Esophagus muscularis mucosa (tissue), 4 donors: ENCODE results near the gene BTBD8. TPM values are rescaled to one million over a fixed set of nuclear protein-coding genes. Genes with fewer than 3 reads are reported as not detected.
"Not testable (repeated sequence)": the region's sequence is repeated elsewhere in the genome, so short reads cannot be mapped to it uniquely, and the experiment has no call there.

Source experiments
- DNase-seq: peaks from one replicate; pipeline ENCODE4 v3.0.0-alpha.2; 2017; ENCODE audit errors: extremely low spot score
- H3K27ac ChIP-seq, 4 donors: fragments of 200-600 bp; sonication (generic); replicated peaks in 1 of 4; 1 replicate in 3 of 4; 2 replicates in 1 of 4; pipeline ENCODE4 v1.5.1; 2016 to 2019; ENCODE audit warnings: mild to moderate bottlenecking in 1 of 4
- H3K27me3 ChIP-seq, 4 donors: fragments of 200-600 bp; sonication (generic); one replicate each; pipeline versions ENCODE4 v1.5.1 to v1.6.0; 2016 to 2019
- H3K36me3 ChIP-seq, 4 donors: fragments of 200-600 bp; sonication (generic); one replicate each; pipeline ENCODE4 v1.5.1; 2016 to 2019
- H3K4me1 ChIP-seq, 4 donors: fragments of 200-600 bp; sonication (generic); one replicate each; pipeline ENCODE4 v1.5.1; 2016 to 2019
- H3K4me3 ChIP-seq, 4 donors: fragments of 200-600 bp; sonication (generic); 1 replicate in 2 of 4; 2 replicates in 2 of 4; pipeline ENCODE4 v1.5.1; 2016 to 2019; ENCODE audit warnings: mild to moderate bottlenecking in 4 of 4, moderate library complexity in 1 of 4
- H3K9me3 ChIP-seq, 4 donors: fragments of 200-600 bp; sonication (generic); 1 replicate in 3 of 4; 2 replicates in 1 of 4; pipeline ENCODE4 v1.5.1; 2016 to 2019
- EP300 ChIP-seq: sonication (generic); formaldehyde crosslinking; IDR thresholded peaks from one replicate; pipeline ENCODE4 v1.6.1; 2017; ENCODE audit warnings: antibody characterized with exemption
- POLR2A ChIP-seq: fragments of 450-650 bp; IDR thresholded peaks from one replicate; pipeline ENCODE4 v1.6.1; 2017; ENCODE audit warnings: antibody characterized with exemption, moderate library complexity, mild to moderate bottlenecking, low read depth
- POLR2AphosphoS5 ChIP-seq, 2 donors: sonication (generic); formaldehyde crosslinking; IDR thresholded peaks; one replicate each; pipeline ENCODE4 v1.6.1; 2017; ENCODE audit warnings: antibody characterized with exemption in 2 of 2
- WGBS: methylation state at CpG from one replicate; pipeline ENCODE4 v1.1.5; 2018; 5-methylcytosine and 5-hydroxymethylcytosine counted together
- intact Hi-C: fragments of 100-400 bp; cut with DNase I; formaldehyde crosslinking; loops from one replicate; pipeline ENCODE4 v1.15.1; 2023
- total RNA-seq, 4 donors: library from RNA; depleted of rRNA; stranded (reverse); fragments of >200 nt; gene quantifications; one replicate each; pipeline versions ENCODE4 v1.1.0 to v1.2.1, GENCODE V29; 2016
- TF ChIP-seq, protein P1 (sequence below), 3 experiments: fragments of 200-600 bp in 2 of 3; fragments of 450-650 bp in 1 of 3; sonication (generic) in 2 of 3; IDR thresholded peaks; one replicate each; pipeline ENCODE4 v1.5.1; 2017 to 2019; ENCODE audit warnings: antibody characterized with exemption in 3 of 3, mild to moderate bottlenecking in 2 of 3, moderate library complexity in 1 of 3

Gene BTBD8
- total RNA-seq, 4 donors from 2014 or later: 4.3 to 7.8 (median 5.9) TPM

DNA sequence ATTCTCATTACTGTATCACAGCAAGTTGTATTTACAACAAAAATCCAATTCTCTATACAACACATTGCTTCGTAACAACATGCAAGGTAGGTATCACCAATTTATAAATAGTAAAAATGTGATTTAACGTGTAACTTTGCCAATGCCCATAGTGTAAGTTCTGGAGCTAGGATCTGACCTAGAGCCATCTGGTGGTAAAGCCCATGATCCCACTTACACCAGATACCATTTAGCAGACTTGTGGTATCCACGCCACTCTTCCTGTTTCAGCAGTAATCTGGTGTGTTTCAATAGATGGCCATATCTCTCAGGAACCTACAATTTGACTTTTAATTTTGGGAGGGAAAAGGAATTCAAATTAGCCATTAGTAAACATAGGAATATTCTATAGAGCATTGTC, 15.1 kb upstream of the BTBD8 start:
- no peak for TF ChIP-seq EP300
- TF ChIP-seq POLR2A: no peak
- no peak for TF ChIP-seq POLR2AphosphoS5 (IDR thresholded peaks at IDR 0.05)
- TF ChIP-seq, protein P1, sequence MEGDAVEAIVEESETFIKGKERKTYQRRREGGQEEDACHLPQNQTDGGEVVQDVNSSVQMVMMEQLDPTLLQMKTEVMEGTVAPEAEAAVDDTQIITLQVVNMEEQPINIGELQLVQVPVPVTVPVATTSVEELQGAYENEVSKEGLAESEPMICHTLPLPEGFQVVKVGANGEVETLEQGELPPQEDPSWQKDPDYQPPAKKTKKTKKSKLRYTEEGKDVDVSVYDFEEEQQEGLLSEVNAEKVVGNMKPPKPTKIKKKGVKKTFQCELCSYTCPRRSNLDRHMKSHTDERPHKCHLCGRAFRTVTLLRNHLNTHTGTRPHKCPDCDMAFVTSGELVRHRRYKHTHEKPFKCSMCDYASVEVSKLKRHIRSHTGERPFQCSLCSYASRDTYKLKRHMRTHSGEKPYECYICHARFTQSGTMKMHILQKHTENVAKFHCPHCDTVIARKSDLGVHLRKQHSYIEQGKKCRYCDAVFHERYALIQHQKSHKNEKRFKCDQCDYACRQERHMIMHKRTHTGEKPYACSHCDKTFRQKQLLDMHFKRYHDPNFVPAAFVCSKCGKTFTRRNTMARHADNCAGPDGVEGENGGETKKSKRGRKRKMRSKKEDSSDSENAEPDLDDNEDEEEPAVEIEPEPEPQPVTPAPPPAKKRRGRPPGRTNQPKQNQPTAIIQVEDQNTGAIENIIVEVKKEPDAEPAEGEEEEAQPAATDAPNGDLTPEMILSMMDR (IDR thresholded peaks at IDR 0.05): no peak
- intact Hi-C loops: no loop called here
- no peaks in the 10 kb centered on the region for H3K27me3 ChIP-seq
- no peak overlapping the region for H3K27ac ChIP-seq
- 95% methylated on average over 3 of the region's 3 CpGs for WGBS
- no peaks in the 10 kb centered on the region for H3K4me1 ChIP-seq
- no peak for DNase-seq
- H3K4me3 ChIP-seq: no peak overlapping the region
- H3K9me3 ChIP-seq: no peaks in the 10 kb centered on the region
- no peaks in the 10 kb centered on the region for H3K36me3 ChIP-seq

DNA sequence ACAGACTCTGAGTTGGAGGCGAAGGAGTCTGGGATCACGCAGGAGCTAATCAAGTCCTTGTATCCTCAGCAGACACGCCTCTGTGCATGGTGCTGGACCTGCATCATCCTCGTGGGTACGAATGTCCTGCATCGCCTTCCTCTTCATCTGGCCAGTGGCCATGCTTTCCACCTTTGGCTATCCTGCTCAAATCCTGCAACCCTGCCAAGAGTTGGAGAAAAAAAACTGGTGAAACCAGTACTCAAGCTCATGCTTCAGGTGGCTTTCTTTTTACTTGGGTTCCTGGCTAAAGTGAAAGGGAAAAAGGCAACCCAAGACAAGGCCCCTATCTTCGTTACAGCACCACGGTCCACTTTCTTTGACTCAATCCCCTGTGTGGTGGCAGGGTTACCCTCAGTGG, 13.8 kb upstream of the BTBD8 start:
- 85% methylated on average over 8 of the region's 8 CpGs for WGBS
- no peak overlapping the region for H3K4me3 ChIP-seq
- TF ChIP-seq POLR2AphosphoS5 (IDR thresholded peaks at IDR 0.05) (no peak), EP300 (no peak), POLR2A (no peak)
- TF ChIP-seq, protein P1 (IDR thresholded peaks at IDR 0.05): no peak
- H3K9me3 ChIP-seq: no peaks in the 10 kb centered on the region
- H3K4me1 ChIP-seq: no peaks in the 10 kb centered on the region
- no peak overlapping the region for H3K27ac ChIP-seq
- no peak for DNase-seq
- no peaks in the 10 kb centered on the region for H3K36me3 ChIP-seq
- no peaks in the 10 kb centered on the region for H3K27me3 ChIP-seq
- intact Hi-C loops: no loop called here

DNA sequence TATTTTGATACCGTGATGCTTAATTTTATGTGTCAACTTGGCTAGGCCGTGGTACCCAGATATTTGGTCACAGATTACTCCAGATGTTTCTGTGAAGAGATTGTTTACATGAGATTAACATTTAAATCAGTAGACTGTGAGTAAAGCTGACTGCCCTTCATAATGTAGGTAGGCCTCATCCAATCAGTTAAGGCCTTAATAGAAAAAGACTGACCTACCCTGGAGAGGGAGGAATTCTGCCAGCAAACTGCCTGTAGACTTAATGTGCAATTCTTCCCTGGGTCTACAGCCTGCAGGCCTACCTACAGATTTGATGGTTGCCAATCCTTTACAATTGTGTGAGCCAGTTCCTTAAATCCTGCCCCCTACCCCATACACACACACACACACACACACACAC, 9.3 kb upstream of the BTBD8 start:
- Histone ChIP-seq H3K27ac (no peak overlapping the region), H3K4me1 (no peaks in the 10 kb centered on the region), H3K4me3 (no peak overlapping the region), H3K9me3 (no peaks in the 10 kb centered on the region), H3K27me3 (no peaks in the 10 kb centered on the region), H3K36me3 (no peaks in the 10 kb centered on the region)
- WGBS: 69% methylated on average over 2 of the region's 2 CpGs
- intact Hi-C loops: no loop called here
- no peak for DNase-seq
- TF ChIP-seq EP300 (no peak), POLR2A (no peak), POLR2AphosphoS5 (IDR thresholded peaks at IDR 0.05) (no peak)
- TF ChIP-seq, protein P1 (IDR thresholded peaks at IDR 0.05): no peak

DNA sequence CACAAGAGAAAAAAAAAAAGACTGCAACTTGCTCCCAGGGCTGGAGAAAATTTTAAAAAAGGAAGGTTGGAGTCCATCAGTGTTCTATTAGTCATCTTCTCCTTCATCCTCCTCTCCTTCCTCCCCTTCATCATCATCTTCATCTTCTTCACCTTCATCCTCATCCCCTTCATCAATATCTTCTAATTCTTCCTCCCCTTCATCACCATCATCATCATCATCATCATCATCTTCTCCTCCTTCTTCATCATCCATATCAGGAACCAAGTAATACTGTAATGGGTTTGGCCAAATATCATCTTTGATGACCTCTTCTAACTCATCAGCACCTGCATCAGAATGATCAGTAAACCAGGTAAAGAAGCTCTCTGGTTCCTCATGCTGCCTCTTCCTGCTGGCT, 5.7 kb upstream of the BTBD8 start:
- not testable (repeated sequence) for DNase-seq

DNA sequence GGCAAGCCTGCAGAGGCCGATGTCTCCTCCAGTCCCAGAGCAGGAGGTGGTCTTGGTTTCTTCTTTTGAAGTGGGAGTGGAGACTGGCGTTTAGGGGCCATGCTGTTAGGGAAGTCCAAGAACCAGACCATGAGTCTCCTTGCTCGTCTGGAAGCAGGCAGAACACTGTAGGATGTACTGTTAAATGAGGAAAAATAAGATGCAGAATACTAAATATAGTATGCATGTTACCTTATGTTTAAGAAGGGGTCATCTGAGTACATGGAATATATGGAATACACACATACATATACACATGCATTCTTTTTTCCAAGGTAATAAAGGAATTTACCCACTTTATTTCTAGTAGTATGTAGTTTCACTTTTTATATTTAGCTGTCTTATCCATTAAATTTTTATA, 4.8 kb upstream of the BTBD8 start, which contains the start of gene SETSIP:
Gene SETSIP, minus strand, starts transcription at position 101 of the 400 bp plus-strand sequence. Its CDS starts 0 bp downstream, at position 101.
- Histone ChIP-seq H3K36me3 (no peaks in the 10 kb centered on the region), H3K27ac (no peak within 1 kb of the TSS), H3K9me3 (no peaks in the 10 kb centered on the region), H3K4me3 (no peak within 1 kb of the TSS), H3K27me3 (no peaks in the 10 kb centered on the region), H3K4me1 (peaks cover 0 to 7% (median 6%) of the 10 kb centered on the region in 4 donors)
- TF ChIP-seq POLR2AphosphoS5 (IDR thresholded peaks at IDR 0.05) (no peak), EP300 (no peak), POLR2A (no peak)
- TF ChIP-seq, protein P1 (IDR thresholded peaks at IDR 0.05): no peak
- WGBS: 86% methylated on average over 3 of the region's 3 CpGs
- no peak for DNase-seq
- intact Hi-C loops: no loop called here

More for the DNA sequence above, 5.7 kb upstream of the BTBD8 start:
- H3K4me3 ChIP-seq, H3K27me3 ChIP-seq, intact Hi-C loops, H3K27ac ChIP-seq, H3K9me3 ChIP-seq, H3K4me1 ChIP-seq, H3K36me3 ChIP-seq: not testable (repeated sequence)
